HG03135 (cell line): Measurements from ENCODE around the gene HCN3.
"Not testable (repeated sequence)": the region's sequence is repeated elsewhere in the genome, so short reads cannot be mapped to it uniquely, and the experiment has no call there.

Experiments used
- ATAC-seq: cut with Tn5 transposase; IDR thresholded peaks from one replicate; pipeline ENCODE4 v1.9.1; 2021; ENCODE audit warnings: mild to moderate bottlenecking, moderate library complexity; ENCODE audit not compliant: unreplicated experiment

Gene HCN3

DNA sequence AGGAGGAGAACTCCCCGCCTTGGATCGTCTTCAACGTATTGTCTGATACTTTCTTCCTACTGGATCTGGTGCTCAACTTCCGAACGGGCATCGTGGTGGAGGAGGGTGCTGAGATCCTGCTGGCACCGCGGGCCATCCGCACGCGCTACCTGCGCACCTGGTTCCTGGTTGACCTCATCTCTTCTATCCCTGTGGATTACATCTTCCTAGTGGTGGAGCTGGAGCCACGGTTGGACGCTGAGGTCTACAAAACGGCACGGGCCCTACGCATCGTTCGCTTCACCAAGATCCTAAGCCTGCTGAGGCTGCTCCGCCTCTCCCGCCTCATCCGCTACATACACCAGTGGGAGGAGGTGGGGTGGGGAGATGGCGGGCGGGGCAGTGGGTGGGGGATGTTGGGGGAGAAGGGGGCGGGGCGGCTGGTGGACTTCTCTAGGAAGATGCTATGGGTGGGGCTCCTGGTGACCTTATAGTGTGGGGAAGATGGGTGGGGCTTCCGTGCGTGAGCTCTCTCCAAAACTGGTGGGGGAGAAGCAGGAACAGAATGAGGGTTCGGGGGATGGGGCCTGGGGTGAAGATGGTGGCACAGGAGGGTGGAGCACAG, 5.3 kb downstream of the HCN3 start:
- no peak for ATAC-seq

DNA sequence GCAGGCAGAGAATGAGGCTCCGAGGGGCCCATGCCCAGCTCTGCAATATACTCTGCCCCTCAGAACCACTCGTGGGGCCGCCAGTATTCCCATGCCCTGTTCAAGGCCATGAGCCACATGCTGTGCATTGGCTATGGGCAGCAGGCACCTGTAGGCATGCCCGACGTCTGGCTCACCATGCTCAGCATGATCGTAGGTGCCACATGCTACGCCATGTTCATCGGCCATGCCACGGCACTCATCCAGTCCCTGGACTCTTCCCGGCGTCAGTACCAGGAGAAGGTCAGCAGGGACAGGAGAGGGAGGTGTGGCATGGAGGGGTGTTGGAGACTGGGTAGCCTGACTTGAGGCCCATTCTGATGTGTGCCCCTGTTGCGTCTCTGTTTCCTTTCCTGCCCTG, 7.2 kb downstream of the HCN3 start:
- no peak for ATAC-seq

DNA sequence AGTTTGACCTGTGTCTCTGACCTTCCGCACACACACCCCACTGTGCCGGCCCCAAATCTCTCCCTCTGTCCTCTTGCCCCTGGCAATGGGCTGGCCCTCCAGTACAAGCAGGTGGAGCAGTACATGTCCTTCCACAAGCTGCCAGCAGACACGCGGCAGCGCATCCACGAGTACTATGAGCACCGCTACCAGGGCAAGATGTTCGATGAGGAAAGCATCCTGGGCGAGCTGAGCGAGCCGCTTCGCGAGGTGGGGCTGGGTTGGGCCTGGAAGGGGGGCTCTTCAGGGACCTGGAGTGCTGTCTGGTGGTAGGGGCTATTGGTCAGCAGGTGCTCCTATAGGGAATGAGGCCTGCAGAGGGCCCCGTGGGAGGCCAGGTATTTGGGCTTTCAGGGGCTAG, 7.8 kb downstream of the HCN3 start:
- ATAC-seq = no peak

DNA sequence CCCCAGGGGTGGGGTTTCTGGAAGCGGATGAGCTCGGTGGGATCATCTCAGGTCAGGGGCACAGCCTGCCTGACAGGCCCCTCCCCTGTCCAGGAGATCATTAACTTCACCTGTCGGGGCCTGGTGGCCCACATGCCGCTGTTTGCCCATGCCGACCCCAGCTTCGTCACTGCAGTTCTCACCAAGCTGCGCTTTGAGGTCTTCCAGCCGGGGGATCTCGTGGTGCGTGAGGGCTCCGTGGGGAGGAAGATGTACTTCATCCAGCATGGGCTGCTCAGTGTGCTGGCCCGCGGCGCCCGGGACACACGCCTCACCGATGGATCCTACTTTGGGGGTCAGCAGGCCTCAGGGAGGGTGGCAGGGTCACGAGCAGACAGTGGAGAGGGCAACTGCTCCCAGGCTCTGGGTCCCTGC, 8.4 kb downstream of the HCN3 start:
- no peak for ATAC-seq

DNA sequence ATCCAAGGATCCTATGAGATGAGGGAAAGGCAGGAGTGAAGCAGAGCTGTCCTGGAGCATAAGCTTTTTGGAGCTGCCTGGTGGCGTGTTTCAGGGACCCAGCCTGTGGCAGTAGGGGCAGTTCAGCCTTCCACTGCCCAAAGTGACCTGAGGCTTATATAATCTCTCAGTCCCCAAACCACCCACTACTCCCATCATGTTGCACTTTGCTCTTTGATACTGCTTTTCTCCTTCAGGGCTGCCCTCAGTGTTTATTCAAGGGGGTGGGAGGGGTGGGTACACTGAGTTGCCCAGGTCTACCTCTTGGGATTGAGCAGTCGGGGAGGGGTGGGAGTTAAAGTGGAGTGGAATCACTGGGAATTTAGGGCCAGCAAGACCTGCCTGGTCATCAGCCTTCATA, 9.3 kb downstream of the HCN3 start:
- no peak for ATAC-seq

DNA sequence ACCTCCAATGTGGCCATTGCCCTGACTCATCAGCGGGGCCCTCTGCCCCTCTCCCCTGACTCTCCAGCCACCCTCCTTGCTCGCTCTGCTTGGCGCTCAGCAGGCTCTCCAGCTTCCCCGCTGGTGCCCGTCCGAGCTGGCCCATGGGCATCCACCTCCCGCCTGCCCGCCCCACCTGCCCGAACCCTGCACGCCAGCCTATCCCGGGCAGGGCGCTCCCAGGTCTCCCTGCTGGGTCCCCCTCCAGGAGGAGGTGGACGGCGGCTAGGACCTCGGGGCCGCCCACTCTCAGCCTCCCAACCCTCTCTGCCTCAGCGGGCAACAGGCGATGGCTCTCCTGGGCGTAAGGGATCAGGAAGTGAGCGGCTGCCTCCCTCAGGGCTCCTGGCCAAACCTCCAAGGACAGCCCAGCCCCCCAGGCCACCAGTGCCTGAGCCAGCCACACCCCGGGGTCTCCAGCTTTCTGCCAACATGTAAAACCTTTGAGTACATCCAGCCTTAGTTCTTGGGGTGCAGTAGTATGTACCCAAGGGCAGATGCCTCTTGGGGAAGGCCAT, 10.8 kb downstream of the HCN3 start:
- ATAC-seq = no peak

DNA sequence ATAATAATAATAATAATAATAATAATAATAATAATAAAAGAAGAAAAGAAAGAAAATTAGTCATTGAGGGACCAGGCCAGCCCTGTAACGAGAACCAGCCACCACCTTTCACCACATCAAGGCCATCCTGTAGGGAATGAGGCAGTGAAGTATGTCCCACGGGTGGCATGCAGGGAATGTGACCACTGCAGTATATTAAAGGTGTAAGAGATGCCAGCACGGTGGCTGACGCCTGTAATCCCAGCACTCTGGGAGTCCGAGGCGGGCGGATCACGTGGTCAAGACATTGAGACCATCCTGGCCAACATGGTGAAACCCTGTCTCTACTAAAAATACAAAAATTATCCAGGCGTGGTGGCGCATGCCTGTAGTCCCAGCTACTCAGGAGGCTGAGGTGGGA, 13.7 kb downstream of the HCN3 start:
- ATAC-seq = not testable (repeated sequence)

DNA sequence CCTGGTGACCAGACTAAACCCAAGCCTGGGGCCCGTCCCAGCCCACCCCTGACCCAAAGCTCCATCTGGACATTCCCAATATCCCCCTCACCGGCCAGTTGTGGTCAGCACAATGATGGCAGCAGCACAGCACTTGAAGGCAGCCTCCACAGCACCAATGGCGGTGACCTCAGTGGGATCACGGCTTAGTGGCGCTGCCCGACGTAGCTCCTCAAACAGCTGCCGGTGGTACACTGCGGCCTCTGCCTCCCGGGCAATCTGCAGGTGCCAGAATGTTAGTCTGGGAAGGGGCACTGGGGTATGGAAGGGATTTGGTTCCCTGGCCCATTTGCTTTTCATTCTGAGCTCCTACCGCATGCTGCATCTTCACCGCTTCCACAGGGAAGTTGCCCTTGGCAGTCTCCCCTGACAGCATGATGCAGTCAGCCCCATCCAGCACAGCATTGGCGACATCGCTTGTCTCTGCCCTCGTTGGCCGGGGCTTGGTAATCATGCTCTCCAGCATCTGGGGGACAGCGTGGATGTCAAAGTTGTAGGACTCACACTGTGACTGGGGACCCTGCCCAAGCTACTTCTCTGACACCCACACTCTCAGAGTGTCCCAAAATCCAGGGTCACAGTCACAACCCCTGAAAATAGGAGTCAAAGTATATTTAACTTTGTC, 16.0 kb downstream of the HCN3 start:
- no peak for ATAC-seq

DNA sequence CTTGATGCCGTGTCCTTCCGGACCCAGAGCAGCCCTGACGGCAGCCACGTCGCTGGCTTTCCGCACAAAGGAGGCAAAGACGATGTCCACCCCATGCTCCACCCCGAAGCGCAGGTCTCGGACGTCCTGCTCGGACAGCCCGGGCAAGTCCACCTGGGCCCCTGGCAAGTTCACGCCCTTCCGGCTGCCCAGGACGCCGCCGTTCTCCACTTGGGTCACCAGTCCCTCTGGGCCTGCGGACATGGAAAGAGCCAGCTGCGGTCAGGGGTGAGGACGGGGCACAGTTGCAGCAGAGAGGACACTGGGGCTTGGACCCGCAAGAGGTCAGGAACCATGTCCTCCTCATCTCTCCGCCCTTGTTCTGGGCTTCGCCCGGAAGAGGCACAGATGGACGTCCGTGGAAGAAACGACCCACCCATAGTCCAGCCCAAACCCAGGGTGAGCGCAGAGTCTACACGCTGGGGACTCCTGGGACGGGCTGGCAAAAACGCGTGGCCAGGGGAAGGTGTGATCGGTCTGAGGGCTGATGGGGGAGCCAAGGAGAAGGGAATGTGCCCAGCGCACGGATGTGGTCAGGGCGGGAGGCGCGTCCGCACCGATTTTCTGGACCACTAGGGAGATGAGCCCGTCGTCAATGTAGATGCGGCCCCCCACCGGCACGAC, 17.4 kb downstream of the HCN3 start:
- ATAC-seq = no peak

DNA sequence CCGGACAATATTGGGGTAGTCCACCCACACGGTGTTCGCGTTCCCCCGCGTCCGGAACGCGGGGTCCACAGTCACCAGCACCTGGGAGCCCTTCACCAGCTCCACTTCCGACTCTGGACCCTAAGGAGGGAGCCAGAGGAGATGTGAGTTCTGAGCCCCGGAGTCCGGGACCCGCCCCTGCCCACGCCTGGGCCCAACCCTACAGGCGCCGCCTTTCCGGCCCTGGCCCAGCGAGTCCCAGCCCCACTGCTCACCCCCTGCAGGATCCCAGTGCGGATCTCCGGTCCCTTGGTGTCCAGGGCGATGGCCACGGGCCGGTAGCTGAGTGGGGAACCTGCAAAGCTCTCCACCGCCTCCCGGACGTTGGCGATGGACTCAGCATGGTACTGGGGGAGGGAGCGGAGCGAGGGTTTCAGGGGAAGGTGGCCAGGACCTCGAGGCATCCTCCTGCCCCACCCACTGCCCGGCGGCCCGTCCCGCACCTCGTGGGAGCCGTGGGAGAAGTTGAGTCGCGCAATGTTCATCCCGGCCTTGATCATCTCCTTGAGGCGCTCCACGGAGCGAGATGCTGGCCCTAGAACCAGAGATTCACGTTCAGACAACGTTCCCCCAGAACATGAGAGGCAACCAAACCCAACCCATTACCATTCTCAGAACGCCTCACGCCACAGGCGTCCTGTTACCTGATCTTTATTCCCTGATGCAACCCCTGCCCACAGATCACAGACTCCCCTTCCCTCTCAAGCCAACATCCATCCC, 18.1 kb downstream of the HCN3 start:
- ATAC-seq = no peak

DNA sequence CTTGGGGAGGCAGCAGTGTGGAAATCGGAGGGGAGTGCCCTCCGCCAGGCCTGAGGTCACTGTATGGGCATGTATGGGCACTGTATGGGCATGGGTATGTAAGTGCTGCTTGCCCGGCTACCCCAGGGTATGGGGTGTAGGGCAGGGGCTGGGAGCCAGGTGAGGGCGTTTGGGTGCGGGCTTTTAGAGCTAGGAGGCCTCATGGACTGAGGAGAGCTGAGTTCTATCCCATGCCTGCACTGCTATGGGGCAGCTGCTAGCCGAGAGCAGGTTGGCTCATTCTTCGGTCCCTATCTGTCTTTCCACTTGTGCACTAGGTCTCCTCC, 18.6 kb downstream of the HCN3 start:
- no peak for ATAC-seq

DNA sequence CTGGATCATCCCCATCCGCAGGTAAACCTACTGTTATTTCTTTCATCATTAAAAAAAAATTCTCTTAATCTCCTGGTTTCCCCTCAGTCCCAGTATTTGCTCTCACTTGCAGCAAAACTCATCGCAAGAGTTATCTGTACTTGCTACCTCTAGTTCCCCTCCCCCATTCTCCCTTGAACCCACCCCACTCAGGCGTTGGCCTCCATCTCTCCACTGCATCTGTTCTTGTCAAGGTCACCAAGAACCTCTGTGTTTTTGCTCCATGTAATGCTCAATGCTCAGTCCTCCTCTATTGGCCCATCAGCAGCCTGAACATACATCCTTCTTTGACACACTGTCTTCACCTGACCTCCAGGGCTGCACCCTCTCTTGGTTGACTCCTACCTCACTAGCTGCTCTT, 19.4 kb downstream of the HCN3 start:
- ATAC-seq = no peak

DNA sequence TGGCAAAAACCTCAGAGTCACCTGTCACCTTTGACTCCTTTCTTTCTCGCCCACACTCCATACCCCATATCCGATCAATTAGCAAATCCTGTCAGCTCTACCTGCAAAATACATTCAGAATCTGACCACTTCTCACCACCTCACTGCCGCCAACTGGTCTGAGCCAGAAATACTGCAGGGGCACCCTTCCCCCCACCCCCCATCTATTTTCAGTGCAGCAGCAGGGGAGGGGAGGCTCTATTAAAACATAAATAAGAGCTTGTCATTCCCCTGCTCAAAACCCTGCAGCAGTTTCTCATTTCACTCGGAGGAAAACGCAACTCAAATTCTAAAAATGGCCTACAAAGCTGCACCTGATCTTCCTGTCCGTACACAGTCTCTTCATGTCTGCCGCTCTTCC, 20.1 kb downstream of the HCN3 start:
- no peak for ATAC-seq

DNA sequence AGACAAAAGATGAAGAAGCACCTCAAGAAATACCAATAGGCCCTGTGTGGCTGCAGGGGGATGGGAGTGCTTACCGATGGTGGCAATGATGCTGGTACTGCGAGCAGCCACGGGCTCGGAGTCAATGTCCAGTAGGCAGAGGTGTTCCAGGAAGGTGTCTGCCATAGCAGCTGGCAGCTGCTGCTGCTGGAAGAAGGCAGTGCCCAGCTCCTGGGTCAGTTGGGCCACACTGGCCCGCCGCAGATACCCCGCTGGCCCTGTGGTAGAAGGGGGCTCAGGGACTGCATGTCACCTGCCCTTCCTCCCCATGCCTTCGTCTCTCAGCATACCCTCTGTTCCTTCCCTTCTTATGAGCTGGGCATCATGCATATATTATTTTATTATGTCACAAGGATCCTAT, 22.8 kb downstream of the HCN3 start:
- no peak for ATAC-seq

DNA sequence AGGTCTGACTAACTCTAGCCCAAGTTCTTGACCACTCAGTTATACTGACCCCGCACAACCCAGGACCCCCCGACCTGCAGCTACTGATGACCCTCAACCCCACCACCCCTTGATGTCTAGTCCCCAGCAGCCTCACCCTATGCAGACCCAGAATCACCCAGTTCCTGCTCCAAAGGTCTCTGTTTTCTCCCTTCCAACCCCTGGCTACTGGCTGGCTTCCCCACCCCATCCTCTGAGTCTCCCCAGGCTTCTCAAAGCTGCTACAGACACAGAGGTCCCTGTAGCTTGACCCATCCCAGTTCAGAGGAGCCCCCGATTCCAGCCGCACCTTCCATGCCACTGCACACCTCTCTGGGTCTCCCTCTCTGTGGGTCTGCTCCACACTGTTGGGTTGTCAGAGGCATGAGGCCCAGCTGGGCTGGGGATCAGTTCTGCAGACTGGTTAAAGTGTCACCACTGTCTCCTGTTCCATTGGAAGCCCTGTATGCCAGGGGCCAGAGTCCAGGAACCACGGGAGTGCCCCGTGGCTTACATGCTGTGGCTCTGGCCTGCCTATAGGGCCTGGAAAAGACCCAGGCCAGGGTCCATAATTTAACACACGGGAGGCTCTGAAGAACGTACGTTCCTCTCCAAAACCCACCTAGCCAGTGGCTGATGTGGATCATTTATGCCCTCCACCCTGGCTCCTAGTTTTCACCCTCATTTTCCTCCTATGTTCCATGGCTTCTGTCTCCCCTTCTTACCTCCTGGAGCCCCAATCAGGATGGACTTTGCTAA, 23.5 kb downstream of the HCN3 start:
- no peak for ATAC-seq

DNA sequence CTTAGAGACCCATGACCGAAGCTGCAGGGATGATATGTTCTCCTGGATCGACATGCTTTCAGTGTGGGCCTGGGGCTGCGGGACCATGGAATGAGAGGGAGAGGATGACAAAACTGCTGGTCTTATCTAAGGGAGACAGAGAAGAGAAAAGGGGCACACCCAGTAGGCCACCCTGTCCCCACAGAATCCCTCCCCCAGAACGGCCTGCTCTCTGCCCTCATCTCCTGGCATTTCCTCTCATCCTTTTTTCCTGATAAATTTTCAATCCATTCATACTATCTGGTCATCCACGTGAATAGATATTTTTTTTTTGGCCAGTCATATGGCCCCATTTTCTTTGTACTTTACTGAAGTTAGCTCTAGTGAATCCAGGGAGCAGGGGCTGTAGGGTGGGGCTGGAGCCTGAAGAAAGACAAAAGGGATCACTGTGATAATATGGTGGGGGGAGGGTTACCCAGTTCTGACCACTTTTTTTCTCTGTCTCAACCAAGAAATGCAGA, 24.1 kb downstream of the HCN3 start, which contains the start of gene PKLR:
TSS of gene PKLR (minus strand) at position 97 of the 500 bp plus-strand sequence. CDS start at position 54, 43 bp downstream.
- no peak for ATAC-seq

DNA sequence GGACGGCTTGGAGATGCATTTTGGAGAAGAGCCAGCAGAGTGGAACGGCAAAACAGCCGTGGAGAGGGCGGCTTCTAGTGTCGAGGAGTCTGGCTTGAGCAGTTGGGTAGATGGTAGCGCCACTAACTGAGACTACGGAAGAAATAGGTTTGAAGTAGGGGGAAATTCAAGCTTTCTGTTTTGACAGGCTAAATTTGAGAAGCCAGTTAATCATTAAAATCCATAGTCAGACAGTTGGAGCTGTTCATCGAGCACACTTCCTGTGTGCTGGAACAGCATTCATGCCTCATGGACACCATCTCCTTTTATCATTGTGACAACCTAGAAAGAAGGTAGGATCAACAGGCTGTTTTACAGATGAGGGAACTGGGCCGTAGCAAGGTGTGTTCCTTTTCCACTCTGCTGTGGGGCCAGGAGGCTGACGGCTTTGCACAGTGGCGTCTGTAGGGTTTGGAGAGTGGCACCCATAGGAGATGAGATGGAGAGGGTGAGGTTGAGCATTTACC, 27.3 kb downstream of the HCN3 start:
- no peak for ATAC-seq

DNA sequence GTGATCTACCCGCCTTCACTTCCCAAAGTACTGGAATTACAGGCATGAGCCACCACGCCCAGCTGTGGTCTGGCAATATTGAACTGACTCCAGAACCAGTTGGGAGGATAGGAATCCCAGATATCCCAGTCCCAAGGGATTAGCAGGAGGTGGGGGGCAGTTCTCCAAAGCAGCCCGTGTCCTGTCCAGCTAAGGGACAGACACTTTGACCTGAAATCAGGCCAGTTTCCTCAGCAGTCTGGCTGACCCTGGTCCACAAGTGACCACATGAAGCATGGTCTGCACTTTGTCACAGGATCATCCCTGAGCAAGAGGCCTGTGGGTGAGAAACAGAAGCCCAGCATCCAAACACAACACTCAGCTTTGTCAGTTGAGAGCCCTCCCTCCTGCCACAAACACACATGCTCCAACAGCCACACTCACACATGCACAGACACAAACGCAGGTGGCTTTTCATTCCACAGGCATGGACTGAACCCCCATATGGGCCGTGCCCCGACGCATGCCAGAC, 28.7 kb downstream of the HCN3 start:
- ATAC-seq = no peak

DNA sequence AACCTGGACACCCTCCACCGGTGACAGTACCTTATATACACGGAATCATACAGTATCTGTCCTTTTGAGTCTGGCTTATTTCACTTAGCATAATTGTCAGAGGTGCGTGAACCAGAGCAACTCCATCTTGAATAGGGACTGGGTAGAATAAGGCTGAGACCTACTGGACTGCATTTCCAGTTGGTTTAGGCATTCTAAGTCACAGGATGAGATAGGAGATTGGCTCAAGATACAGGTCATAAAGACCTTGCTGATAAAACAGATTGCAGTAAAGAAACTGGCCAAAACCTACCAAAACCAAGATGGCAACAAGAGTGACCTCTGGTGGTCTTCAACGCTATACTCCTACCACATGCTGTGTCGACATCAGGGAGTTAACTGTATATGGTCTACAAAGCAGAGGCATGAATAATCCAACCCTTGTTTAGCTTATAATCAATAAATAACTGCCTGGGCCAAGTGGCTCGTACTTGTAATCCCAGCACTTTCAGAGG, 30.0 kb downstream of the HCN3 start:
- no peak for ATAC-seq
